Endothelial cell of umbilical vein (primary cell): ENCODE results near the gene ROCK2.

Experiments
- CTCF ChIP-seq, 2 donors: IDR thresholded peaks; 1 replicate in 1 of 2; 2 replicates in 1 of 2; pipeline ENCODE4 v1.5.1; 2011; ENCODE audit warnings: low read length in 2 of 2, mild to moderate bottlenecking in 2 of 2, moderate library complexity in 2 of 2, control low read depth in 1 of 2, inconsistent platforms in 1 of 2, low read depth in 1 of 2; ENCODE audit not compliant: insufficient read depth in 1 of 2; ENCODE audit errors: extremely low read depth in 1 of 2
- EZH2 ChIP-seq: IDR thresholded peaks from 2 replicates; pipeline ENCODE4 v1.6.1; 2012; ENCODE audit warnings: borderline replicate concordance, low read depth, mild to moderate bottlenecking, moderate library complexity, low read length, inconsistent platforms; ENCODE audit not compliant: severe bottlenecking
- GATA2 ChIP-seq: IDR thresholded peaks from 2 replicates; pipeline ENCODE4 v1.7.0; 2011; ENCODE audit warnings: low read depth, mild to moderate bottlenecking, moderate library complexity, mixed read lengths, low read length; ENCODE audit not compliant: insufficient read length, insufficient read depth
- JUN ChIP-seq: IDR thresholded peaks from 2 replicates; pipeline ENCODE4 v1.6.1; 2011; ENCODE audit warnings: borderline replicate concordance, low read depth; ENCODE audit not compliant: insufficient read length, insufficient read depth
- MAX ChIP-seq: IDR thresholded peaks from 2 replicates; pipeline ENCODE4 v1.6.1; 2011; ENCODE audit not compliant: insufficient read depth, insufficient read length
- POLR2A ChIP-seq: IDR thresholded peaks from 2 replicates; pipeline ENCODE4 v1.6.1; 2012; ENCODE audit warnings: low read depth, mild to moderate bottlenecking, control low read depth, low read length
- POLR2AphosphoS5 ChIP-seq: IDR thresholded peaks from 2 replicates; pipeline ENCODE4 v1.6.1; 2012; ENCODE audit warnings: low read depth, mild to moderate bottlenecking, control low read depth, low read length, moderate library complexity; ENCODE audit not compliant: insufficient read depth

- TF ChIP-seq POLR2AphosphoS5 = no peak
- TF ChIP-seq CTCF (IDR thresholded peaks at IDR 0.05; ENCODE audit: extremely low read depth in 1 of 2, insufficient read depth in 1 of 2, low read depth in 1 of 2, low read length in 2 of 2) = no peak
- TF ChIP-seq POLR2A = no peak
- no peak for TF ChIP-seq JUN
- TF ChIP-seq EZH2 = no peak
- no peak for TF ChIP-seq MAX
- TF ChIP-seq GATA2 = no peak
These were observed 81.3 kb downstream of the ROCK2 start for GRCh38 chr2:11263177-11263576.
